OCI-LY3 (cell line): ENCODE data around the gene IL12B.
"Not testable (repeated sequence)": the region's sequence is repeated elsewhere in the genome, so short reads cannot be mapped to it uniquely, and the experiment has no call there.

Source experiments
- H2AFZ ChIP-seq: fragments of 200-600, 300-600 bp; shearing (Covaris generic); 2 replicates; pipeline ENCODE4 v1.6.0; 2014; ENCODE audit warnings: antibody characterized with exemption, low read depth, low read length
- H3K27ac ChIP-seq: fragments of 200-600, 300-600 bp; sonication (generic); 2 replicates; pipeline ENCODE4 v1.5.1; 2014; ENCODE audit warnings: mild to moderate bottlenecking, low read length, moderate library complexity, mixed read lengths
- H3K27me3 ChIP-seq: fragments of 200-600, 300-600 bp; sonication (generic); 2 replicates; pipeline ENCODE4 v1.6.1; 2014; ENCODE audit warnings: low read depth, low read length, mixed read lengths
- H3K36me3 ChIP-seq: fragments of 200-600, 300-600 bp; sonication (generic); replicated peaks from 2 replicates; pipeline ENCODE3; 2014; ENCODE audit warnings: low read depth, low read length, mixed read lengths
- H3K4me1 ChIP-seq: fragments of 300-600, 200-600 bp; sonication (generic); 2 replicates; pipeline ENCODE4 v1.6.1; 2014; ENCODE audit warnings: low read length, mixed read lengths
- H3K4me2 ChIP-seq: fragments of 200-600, 300-600 bp; sonication (generic); 2 replicates; pipeline ENCODE4 v1.6.1; 2014; ENCODE audit warnings: low read length, mixed read lengths
- H3K4me3 ChIP-seq: fragments of 300-600, 200-600 bp; sonication (generic); 2 replicates; pipeline ENCODE4 v1.5.1; 2014; ENCODE audit warnings: antibody characterized with exemption, mild to moderate bottlenecking, low read length, moderate library complexity
- H3K79me2 ChIP-seq: fragments of 300-600, 200-600 bp; shearing (Covaris generic); 2 replicates; pipeline ENCODE4 v1.6.1; 2014; ENCODE audit warnings: mild to moderate bottlenecking, low read length, mixed read lengths
- H3K9ac ChIP-seq: fragments of 300-600, 200-600 bp; shearing (Covaris generic); 2 replicates; pipeline ENCODE4 v1.6.0; 2014; ENCODE audit warnings: mild to moderate bottlenecking, low read length, moderate library complexity
- H3K9me3 ChIP-seq: fragments of 200-600, 300-600 bp; shearing (Covaris generic); 2 replicates; pipeline ENCODE4 v1.6.1; 2014; ENCODE audit warnings: low read length, mixed read lengths; ENCODE audit not compliant: insufficient read depth
- H4K20me1 ChIP-seq: fragments of 200-600, 300-600 bp; sonication (generic); 2 replicates; pipeline ENCODE4 v1.6.1; 2016; ENCODE audit warnings: low read length, mixed read lengths; ENCODE audit not compliant: insufficient read depth
- EZH2phosphoT487 ChIP-seq: fragments of 200-600 bp; shearing (Covaris generic); IDR thresholded peaks from 2 replicates; pipeline ENCODE4 v1.6.1; 2018; ENCODE audit warnings: antibody characterized with exemption, mixed run types, low read depth
- TF ChIP-seq, protein P1 (sequence below): fragments of 200-600, 300-600 bp; sonication (generic); IDR thresholded peaks from 2 replicates; pipeline ENCODE4 v1.5.1; 2014; ENCODE audit warnings: antibody characterized with exemption, low read length, low read depth

IL12B gene

DNA sequence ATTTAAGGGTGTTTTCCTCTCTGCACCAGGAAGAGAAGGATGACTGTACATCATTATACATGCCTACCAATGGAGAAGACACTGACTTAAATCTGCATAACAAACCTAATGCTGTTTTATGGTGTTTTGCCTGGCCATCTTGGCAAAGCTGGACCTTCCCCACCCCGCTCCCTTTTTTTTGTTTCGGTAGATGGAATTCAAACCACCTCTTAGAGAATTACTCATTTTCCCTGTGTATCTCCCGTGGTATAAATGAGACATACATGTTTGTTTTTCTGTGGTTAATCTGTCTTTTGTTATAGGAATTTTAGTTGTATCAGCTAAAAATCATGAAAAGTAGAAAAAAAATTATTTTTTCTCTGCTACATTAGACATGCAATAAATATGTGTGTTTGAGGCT is 28.8 kb downstream of the IL12B start:
- Histone ChIP-seq H3K27ac (peak overlapping the region; percentile 93), H2AFZ (no peak overlapping the region), H3K9ac (no peak overlapping the region), H3K4me3 (no peak overlapping the region), H3K36me3 (peaks cover 30% of the 10 kb centered on the region), H3K9me3 (peaks cover 37% of the 10 kb centered on the region; the same call in 1 of the 2 replicates), H4K20me1 (no peaks in the 10 kb centered on the region), H3K4me2 (no peak overlapping the region), H3K79me2 (no peaks in the 10 kb centered on the region), H3K4me1 (peaks cover 9% of the 10 kb centered on the region), H3K27me3 (no peaks in the 10 kb centered on the region)
- TF ChIP-seq, protein P1, sequence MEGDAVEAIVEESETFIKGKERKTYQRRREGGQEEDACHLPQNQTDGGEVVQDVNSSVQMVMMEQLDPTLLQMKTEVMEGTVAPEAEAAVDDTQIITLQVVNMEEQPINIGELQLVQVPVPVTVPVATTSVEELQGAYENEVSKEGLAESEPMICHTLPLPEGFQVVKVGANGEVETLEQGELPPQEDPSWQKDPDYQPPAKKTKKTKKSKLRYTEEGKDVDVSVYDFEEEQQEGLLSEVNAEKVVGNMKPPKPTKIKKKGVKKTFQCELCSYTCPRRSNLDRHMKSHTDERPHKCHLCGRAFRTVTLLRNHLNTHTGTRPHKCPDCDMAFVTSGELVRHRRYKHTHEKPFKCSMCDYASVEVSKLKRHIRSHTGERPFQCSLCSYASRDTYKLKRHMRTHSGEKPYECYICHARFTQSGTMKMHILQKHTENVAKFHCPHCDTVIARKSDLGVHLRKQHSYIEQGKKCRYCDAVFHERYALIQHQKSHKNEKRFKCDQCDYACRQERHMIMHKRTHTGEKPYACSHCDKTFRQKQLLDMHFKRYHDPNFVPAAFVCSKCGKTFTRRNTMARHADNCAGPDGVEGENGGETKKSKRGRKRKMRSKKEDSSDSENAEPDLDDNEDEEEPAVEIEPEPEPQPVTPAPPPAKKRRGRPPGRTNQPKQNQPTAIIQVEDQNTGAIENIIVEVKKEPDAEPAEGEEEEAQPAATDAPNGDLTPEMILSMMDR: no peak
- TF ChIP-seq EZH2phosphoT487: no peak

DNA sequence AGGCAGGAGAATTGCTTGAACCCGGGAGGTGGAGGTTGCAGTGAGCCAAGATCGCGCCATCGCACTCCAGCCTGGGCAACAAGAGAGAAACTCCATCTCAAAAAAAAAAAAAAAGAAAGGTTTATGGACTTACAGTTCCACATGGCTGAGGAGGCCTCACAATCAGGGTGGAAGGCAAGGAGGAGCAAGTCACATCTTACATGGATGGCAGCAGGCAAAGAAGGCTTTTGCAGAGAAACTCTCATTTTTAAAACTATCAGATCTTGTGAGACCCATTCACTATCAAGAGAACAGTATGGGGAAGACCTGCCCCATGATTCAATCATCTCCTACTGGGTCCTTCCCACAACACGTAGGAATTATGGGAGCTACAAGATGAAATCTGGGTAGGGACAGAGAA is 33.0 kb downstream of the IL12B start:
- Histone ChIP-seq H3K9me3 (peaks cover 18% of the 10 kb centered on the region; the same call in 1 of the 2 replicates), H3K36me3 (peaks cover 14% of the 10 kb centered on the region)
- H3K4me1 ChIP-seq, H3K4me2 ChIP-seq, H3K4me3 ChIP-seq, H2AFZ ChIP-seq, H3K27ac ChIP-seq, H4K20me1 ChIP-seq, H3K27me3 ChIP-seq, H3K9ac ChIP-seq, H3K79me2 ChIP-seq: not testable (repeated sequence)

DNA sequence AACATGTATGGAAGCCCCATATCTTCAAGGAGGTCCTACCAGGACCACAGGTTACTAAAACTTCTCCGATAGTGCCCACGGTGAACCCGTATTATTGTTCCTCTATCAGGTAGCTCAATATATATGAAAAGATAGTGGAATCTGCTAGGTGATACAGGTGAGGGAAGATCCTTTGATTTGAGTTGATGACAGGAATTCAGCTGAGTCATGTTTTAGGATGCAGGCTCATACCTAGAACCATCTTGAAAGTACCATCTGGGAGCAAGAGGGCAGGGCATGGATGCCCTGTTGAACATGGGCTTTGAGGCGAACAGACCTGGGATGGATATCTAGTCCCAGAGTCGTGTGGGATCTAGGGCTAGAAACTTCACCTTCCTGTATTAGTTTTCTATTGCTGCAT is 35.4 kb downstream of the IL12B start:
- Histone ChIP-seq H3K9me3 (peaks cover 8% of the 10 kb centered on the region; the same call in 1 of the 2 replicates), H4K20me1 (no peaks in the 10 kb centered on the region), H3K4me1 (peaks cover 6% of the 10 kb centered on the region), H3K27me3 (no peaks in the 10 kb centered on the region), H3K36me3 (peaks cover 7% of the 10 kb centered on the region), H3K79me2 (no peaks in the 10 kb centered on the region), H3K27ac (no peak overlapping the region), H2AFZ (no peak overlapping the region), H3K4me3 (no peak overlapping the region), H3K9ac (no peak overlapping the region), H3K4me2 (no peak overlapping the region)
- no peak for TF ChIP-seq EZH2phosphoT487
- TF ChIP-seq, protein P1: no peak

DNA sequence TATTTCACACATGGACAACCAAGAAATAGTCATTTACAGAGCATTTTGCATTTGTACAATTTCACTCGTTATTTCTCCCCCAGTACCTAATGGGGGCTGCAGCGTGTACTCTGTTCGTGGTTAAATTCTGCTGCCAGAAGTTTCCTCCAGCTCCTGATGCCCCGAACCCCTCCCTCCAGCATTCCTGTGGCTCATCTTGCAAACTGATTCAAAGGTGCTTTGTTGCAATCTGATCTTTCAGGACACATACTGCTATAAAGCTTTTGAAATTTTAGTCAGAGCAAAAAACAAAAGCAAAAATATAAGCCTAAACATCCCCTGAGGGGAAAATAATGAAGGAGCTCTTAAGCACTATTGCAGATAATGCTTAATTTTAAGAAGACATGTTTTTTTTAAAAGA is 39.5 kb downstream of the IL12B start:
- Histone ChIP-seq H3K4me1 (peaks cover 30% of the 10 kb centered on the region), H3K9ac (no peak overlapping the region), H3K36me3 (peaks cover 4% of the 10 kb centered on the region), H2AFZ (peak overlapping the region; percentile 39), H3K27me3 (no peaks in the 10 kb centered on the region), H3K4me2 (no peak overlapping the region), H3K79me2 (no peaks in the 10 kb centered on the region), H3K27ac (no peak overlapping the region), H4K20me1 (no peaks in the 10 kb centered on the region), H3K4me3 (no peak overlapping the region), H3K9me3 (no peaks in the 10 kb centered on the region)
- no peak for TF ChIP-seq EZH2phosphoT487
- TF ChIP-seq, protein P1: no peak
